Sciatic nerve (tissue), 2 donors: ENCODE data around the gene ZSWIM2. TPM values are rescaled to one million over a fixed set of nuclear protein-coding genes. Genes with fewer than 3 reads are reported as not detected.
"Not testable (repeated sequence)": the region's sequence is repeated elsewhere in the genome, so short reads cannot be mapped to it uniquely, and the experiment has no call there.

Source experiments
- ATAC-seq: fragments of 200-7000 bp; cut with Tn5 transposase; one replicate; pipeline ENCODE4 v1.9.1; 2020; ENCODE audit warnings: mild to moderate bottlenecking, moderate library complexity
- DNase-seq: peaks from one replicate; pipeline ENCODE4 v3.0.0-alpha.2; 2020; ENCODE audit warnings: low spot score
- intact Hi-C: fragments of 100-400 bp; cut with DNase I; formaldehyde crosslinking; loops from one replicate; pipeline ENCODE4 v1.14.2; 2022
- total RNA-seq: library from RNA; stranded (reverse); fragmentation: NEBNext Ultra II Directional; extraction: Animal tissue kit (Norgen Biotek cat#: 25700); gene quantifications from one replicate; pipeline ENCODE4 v1.2.1, GENCODE V29; 2021
- donor health status: DM: no; HTN: no; CAD: no.
- donor health status: DM: no; HTN: no; CAD: no.

Gene ZSWIM2
- total RNA-seq: not detected

GRCh38 chr2:186848873-186849578 is at the start of gene ZSWIM2:
ZSWIM2 (minus strand) TSS chr2:186849170; CDS start chr2:186849130, 40 bp downstream.
- DNase-seq (peak; percentile 70), ATAC-seq (peak; percentile 95)
- intact Hi-C loops: no loop called here

DNA sequence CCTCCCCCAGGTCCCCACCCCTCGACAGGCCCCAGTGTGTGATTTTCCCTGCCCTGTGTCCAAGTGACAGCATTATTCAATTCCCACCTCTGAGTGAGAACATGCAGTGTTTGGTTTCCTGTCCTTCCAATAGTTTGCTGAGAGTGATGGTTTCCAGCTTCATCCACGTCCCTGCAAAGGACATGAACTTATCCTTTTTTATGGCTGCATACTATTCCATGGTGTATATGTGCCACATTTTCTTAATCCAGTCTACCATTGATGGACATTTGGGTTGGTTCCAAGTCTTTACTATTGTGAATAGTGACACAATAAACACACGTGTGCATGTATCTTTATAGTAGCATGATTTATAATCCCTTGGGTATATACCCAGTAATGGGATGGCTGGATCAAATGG is 47.2 kb upstream of the ZSWIM2 start:
- ATAC-seq, DNase-seq, intact Hi-C loops: not testable (repeated sequence)

- DNase-seq (no peak), ATAC-seq (no peak)
- intact Hi-C loops: no loop called here
Observed at GRCh38 chr2:186895451-186895850, 46.5 kb upstream of the ZSWIM2 start.

DNA sequence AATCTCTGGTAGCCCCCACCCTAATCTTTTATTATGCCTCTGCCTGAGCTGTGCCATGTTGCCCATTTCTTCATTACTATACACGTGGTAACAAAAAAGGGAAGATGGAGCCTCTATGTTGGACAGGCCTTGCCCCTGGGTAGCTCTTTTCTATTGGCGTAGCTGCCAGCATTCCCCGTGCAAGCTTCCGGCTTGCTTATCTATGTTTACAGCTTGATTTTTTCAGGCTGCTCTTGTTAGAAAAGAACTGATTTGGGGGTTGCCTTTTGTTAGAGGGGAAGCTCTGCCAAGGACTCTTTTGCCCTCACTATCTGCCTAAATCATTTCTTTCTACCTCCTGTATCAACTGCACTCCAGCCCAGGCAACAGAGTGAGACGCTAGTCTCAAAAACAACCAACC is 45.5 kb upstream of the ZSWIM2 start:
- ATAC-seq (no peak), DNase-seq (no peak)
- intact Hi-C loops: no loop called here

GRCh38 chr2:186892821-186893220 is 43.9 kb upstream of the ZSWIM2 start:
- DNase-seq: no peak
- no peak for ATAC-seq
- intact Hi-C loops: no loop called here

DNA sequence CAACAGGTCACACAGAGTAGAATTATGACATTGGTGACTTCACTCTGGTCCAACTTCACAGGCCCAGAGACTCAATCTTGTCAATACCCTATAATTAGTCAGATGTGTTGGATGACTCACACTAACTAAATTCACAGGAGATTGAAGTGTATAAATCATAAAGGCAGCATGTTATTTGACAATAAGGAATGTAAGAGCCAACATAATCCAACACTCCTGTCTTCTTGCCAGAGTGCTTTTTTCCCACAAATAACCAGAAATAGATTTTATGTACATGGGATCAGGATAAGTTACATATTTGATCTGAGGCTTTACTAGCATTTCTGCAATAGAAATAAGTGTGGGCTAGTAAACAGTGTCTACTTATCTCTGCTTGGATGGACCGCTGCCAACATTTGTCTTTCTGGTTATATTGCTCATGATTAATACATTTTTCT is 42.2 kb upstream of the ZSWIM2 start:
- intact Hi-C loops: no loop called here
- ATAC-seq (no peak), DNase-seq (no peak)

GRCh38 chr2:186889101-186889879 is 40.3 kb upstream of the ZSWIM2 start:
- no peak for DNase-seq
- ATAC-seq: peak; percentile 46
- intact Hi-C loops: no loop called here

GRCh38 chr2:186887107-186888090 is 38.4 kb upstream of the ZSWIM2 start:
- ATAC-seq (peak; percentile 97), DNase-seq (peak; percentile 74)
- intact Hi-C loops: no loop called here

DNA sequence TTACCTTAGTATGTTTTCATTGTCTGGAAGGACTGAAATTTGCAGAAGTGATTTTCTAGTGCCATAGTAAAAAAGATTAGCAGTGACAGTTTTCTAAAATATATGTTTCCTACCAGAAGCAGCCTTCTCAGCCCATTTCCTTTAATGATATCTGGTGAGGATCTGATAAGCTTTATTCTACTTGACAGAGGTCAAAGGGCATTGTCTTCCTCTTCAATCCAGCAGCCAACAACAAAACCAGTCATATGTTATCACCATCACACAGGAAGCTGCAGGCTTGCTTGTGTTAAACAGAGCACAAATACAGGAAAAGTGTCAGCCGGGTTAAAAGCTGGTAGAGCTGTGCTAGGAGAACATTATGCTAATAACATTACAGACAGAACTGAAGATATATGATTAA is 35.6 kb upstream of the ZSWIM2 start:
- DNase-seq: no peak
- no peak for ATAC-seq
- intact Hi-C loops: no loop called here

DNA sequence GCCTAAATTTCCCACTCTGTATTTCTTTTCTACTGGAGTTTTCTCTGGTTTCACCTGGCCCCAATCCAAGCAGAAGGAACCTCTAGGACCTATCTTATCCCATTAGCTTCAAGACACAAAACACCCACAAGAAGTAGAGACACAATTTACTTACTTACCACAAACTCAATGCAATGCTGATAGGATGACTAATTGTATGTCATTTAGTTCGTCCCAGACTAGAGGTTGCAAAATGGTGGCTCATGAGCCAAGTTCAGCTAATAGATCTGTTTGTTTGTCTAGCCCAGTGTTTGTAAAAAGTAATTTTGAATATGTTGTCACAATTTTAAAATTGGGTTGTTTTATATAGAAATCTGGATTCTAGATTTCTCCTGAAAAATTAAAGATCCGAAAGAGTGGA is 34.7 kb upstream of the ZSWIM2 start:
- DNase-seq (no peak), ATAC-seq (no peak)
- intact Hi-C loops: no loop called here

DNA sequence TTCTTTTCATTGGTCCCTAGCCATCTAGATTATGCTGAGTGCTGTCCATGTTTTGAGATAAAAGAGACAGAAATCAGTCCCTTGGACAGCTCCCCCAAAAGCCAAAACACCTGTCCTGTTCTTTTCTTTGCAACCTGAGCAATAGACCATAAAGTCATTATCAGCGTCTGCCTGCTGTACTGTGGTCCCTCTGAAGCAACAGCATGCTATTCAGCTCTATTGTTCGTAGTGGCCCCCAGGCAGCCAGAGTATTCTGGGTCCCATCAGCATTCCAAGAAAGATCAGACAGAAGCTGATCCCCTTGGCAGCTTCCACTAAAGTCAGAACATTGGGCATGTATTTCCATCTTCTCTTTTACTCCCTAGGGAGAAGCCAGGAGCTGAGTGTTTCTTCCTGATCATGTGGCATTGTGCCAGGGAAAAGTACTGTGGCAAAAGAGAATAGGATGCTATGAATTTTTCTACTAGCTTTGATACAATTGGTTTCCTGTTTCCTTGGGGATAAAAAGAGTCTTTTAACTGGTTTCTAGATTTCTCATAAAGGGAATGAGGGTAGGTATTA is 33.6 kb upstream of the ZSWIM2 start:
- ATAC-seq (no peak), DNase-seq (no peak)
- intact Hi-C loops: no loop called here

DNA sequence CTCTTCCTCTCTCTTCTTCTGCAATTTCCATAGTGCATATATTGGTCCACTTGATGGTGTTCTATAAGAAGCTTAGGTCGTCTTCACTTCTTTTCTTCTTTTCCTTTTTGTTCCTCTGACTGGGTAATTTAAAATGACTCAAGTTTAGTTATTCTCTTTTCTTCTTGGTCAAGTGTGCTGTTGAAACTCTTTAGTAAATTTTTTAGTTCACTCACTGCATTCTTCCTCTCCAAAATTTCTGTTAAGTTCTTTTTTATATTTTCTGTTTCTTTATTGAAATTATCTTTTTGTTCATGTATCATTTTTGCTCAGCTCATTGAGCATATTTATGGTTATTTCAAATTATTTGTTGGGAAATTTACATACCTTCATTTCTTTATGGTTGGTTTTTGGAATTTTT is 32.7 kb upstream of the ZSWIM2 start:
- intact Hi-C loops: no loop called here
- ATAC-seq: no peak
- no peak for DNase-seq

DNA sequence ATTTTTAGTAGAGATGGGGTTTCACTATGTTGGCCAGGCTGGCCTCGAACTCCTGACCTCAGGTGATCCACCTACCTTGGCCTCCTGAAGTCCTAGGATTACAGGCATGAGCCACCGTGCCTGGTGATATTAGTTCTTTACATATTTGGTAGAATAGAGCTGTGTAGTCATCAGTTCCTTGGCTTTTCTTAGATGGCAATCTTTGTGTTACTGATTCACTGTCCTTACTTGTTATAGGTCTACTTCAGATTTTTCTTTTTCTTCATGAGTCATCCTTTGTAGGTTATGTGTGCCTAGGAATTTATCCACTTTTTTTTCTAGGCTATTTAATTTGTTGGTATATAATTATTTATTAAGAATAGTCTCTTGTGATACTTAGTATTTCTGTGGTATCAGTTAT is 30.3 kb upstream of the ZSWIM2 start:
- DNase-seq (no peak), ATAC-seq (no peak)
- intact Hi-C loops: no loop called here

- intact Hi-C loops: no loop called here
- DNase-seq: no peak
- no peak for ATAC-seq
Observed at GRCh38 chr2:186874713-186875112, 25.7 kb upstream of the ZSWIM2 start.

- ATAC-seq: no peak
- intact Hi-C loops: no loop called here
- no peak for DNase-seq
Observed at GRCh38 chr2:186871881-186872280, 22.9 kb upstream of the ZSWIM2 start.

- intact Hi-C loops: no loop called here
- ATAC-seq: peak; percentile 26
- no peak for DNase-seq
Observed at GRCh38 chr2:186868344-186868743, 19.4 kb upstream of the ZSWIM2 start.

- ATAC-seq (peak; percentile 77), DNase-seq (no peak)
- intact Hi-C loops: no loop called here
Observed at GRCh38 chr2:186862869-186863709, 14.1 kb upstream of the ZSWIM2 start.

DNA sequence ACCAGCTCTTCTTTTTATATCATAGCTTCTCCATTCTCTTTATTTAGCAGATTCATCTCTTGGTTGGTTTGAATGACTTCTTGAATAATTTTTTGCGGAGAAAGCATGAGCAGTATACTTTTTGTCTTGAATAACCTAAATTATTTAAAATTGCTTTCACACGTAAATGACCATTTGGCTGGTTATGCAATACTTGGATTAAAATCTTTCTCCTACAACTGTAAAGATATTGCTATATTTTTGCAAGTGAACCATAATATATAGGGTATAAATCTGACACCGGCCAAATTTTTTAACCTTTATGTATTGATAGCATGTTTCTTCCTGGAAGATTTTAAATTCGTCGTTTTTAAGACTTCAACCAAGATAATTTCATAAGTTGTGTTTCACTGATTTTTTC is 6.2 kb upstream of the ZSWIM2 start:
- intact Hi-C loops: no loop called here
- ATAC-seq (no peak), DNase-seq (no peak)
